HepG2 (cell line): Measurements from ENCODE around the gene PEX19. TPM values are rescaled to one million over a fixed set of nuclear protein-coding genes. Genes with fewer than 3 reads are reported as not detected.

Source experiments
- ARHGAP35 ChIP-seq: sonication (generic); formaldehyde crosslinking; IDR thresholded peaks from 2 replicates; pipeline ENCODE4 v1.9.0; 2022; ENCODE audit warnings: mild to moderate bottlenecking, inconsistent platforms, moderate library complexity, missing genetic modification reagents, borderline replicate concordance
- ATF2 ChIP-seq: sonication (generic); formaldehyde crosslinking; IDR thresholded peaks from 2 replicates; pipeline ENCODE4 v1.4.0; 2020; ENCODE audit warnings: missing genetic modification reagents
- BCL3 ChIP-seq: sonication (generic); formaldehyde crosslinking; IDR thresholded peaks from 2 replicates; pipeline ENCODE4 v1.5.1; 2020; ENCODE audit warnings: mild to moderate bottlenecking, missing genetic modification reagents, moderate library complexity
- FUBP1 ChIP-seq: sonication (generic); formaldehyde crosslinking; IDR thresholded peaks from 2 replicates; pipeline ENCODE4 v1.5.1; 2020; ENCODE audit warnings: missing genetic modification reagents, mild to moderate bottlenecking, borderline replicate concordance
- GATAD2A ChIP-seq: IDR thresholded peaks from 2 replicates; pipeline ENCODE4 v1.6.1; 2016
- HINFP ChIP-seq: sonication (generic); formaldehyde crosslinking; IDR thresholded peaks from 2 replicates; pipeline ENCODE4 v1.4.0; 2020; ENCODE audit warnings: low read depth, mild to moderate bottlenecking, missing genetic modification reagents
- MED13 ChIP-seq: sonication (generic); formaldehyde crosslinking; IDR thresholded peaks from 2 replicates; pipeline ENCODE4 v1.5.0; 2020; ENCODE audit warnings: missing genetic modification reagents
- MTF1 ChIP-seq: sonication (generic); formaldehyde crosslinking; IDR thresholded peaks from 2 replicates; pipeline ENCODE4 v1.5.0; 2020; ENCODE audit warnings: missing genetic modification reagents
- NR1H2 ChIP-seq: sonication (generic); formaldehyde crosslinking; IDR thresholded peaks from 2 replicates; pipeline ENCODE4 v1.8.1; 2022; ENCODE audit warnings: low read depth, missing genetic modification reagents, borderline replicate concordance
- PLRG1 ChIP-seq: fragments of 450-650 bp; conservative IDR thresholded peaks from 2 replicates; pipeline ENCODE4 v1.6.1; 2016
- PTBP1 ChIP-seq: fragments of 200-400 bp; formaldehyde crosslinking; IDR thresholded peaks from 2 replicates; pipeline ENCODE4 v1.6.1; 2018; ENCODE audit warnings: low read length, low read depth; ENCODE audit not compliant: poor library complexity, severe bottlenecking
- RBM22 ChIP-seq: fragments of 200-400 bp; formaldehyde crosslinking; optimal IDR thresholded peaks from 2 replicates; pipeline ENCODE3; 2017; ENCODE audit warnings: mild to moderate bottlenecking, low read length, moderate library complexity
- SP140L ChIP-seq: sonication (generic); formaldehyde crosslinking; IDR thresholded peaks from 2 replicates; pipeline ENCODE4 v1.4.0; 2020; ENCODE audit warnings: missing genetic modification reagents, borderline replicate concordance
- TBL1XR1 ChIP-seq: fragments of 150-350 bp; IDR thresholded peaks from 2 replicates; pipeline ENCODE4 v1.6.1; 2014; ENCODE audit warnings: borderline replicate concordance, low read length; ENCODE audit not compliant: partially characterized antibody
- TBP ChIP-seq: sonication (generic); formaldehyde crosslinking; IDR thresholded peaks from 2 replicates; pipeline ENCODE4 v1.5.0; 2020; ENCODE audit warnings: missing genetic modification reagents
- ZNF121 ChIP-seq: sonication (generic); formaldehyde crosslinking; IDR thresholded peaks from 2 replicates; pipeline ENCODE4 v1.5.0; 2020; ENCODE audit warnings: mild to moderate bottlenecking, missing genetic modification reagents
- ZNF275 ChIP-seq: sonication (generic); formaldehyde crosslinking; IDR thresholded peaks from 2 replicates; pipeline ENCODE4 v1.8.0; 2022; ENCODE audit warnings: missing genetic modification reagents, mild to moderate bottlenecking, inconsistent platforms, borderline replicate concordance
- ZNF292 ChIP-seq: sonication (generic); formaldehyde crosslinking; IDR thresholded peaks from 2 replicates; pipeline ENCODE4 v1.8.1; 2022; ENCODE audit warnings: mild to moderate bottlenecking, low read depth, missing genetic modification reagents, borderline replicate concordance
- ZNF660 ChIP-seq: sonication (generic); formaldehyde crosslinking; IDR thresholded peaks from 2 replicates; pipeline ENCODE4 v1.5.1; 2020; ENCODE audit warnings: mild to moderate bottlenecking, low read depth, missing genetic modification reagents, borderline replicate concordance
- ZNF75D ChIP-seq: sonication (generic); formaldehyde crosslinking; IDR thresholded peaks from 2 replicates; pipeline ENCODE4 v1.8.1; 2023; ENCODE audit warnings: missing genetic modification reagents, mild to moderate bottlenecking, borderline replicate concordance
- ZNF768 ChIP-seq: sonication (generic); formaldehyde crosslinking; IDR thresholded peaks from 2 replicates; pipeline ENCODE4 v1.4.0; 2020; ENCODE audit warnings: missing genetic modification reagents
- ZSCAN25 ChIP-seq: sonication (generic); formaldehyde crosslinking; IDR thresholded peaks from 2 replicates; pipeline ENCODE4 v1.8.0; 2022; ENCODE audit warnings: mild to moderate bottlenecking, missing genetic modification reagents
- polyA plus RNA-seq, 8 experiments: library from polyadenylated mRNA; depleted of rRNA in 3 of 8; stranded (reverse) in 7 of 8; unstranded in 1 of 8; fragments of >200 nt; fragmentation: Illumina TruSeq in 4 of 8; extraction: Trizol in 4 of 8; gene quantifications; 2 replicates each; pipeline versions ENCODE4 v1.2.1 to v1.2.3, GENCODE V29; 2011 to 2016; ENCODE audit warnings: low read depth in 4 of 8, missing spikeins in 1 of 8, mixed read lengths in 1 of 8; ENCODE audit not compliant: insufficient read depth in 1 of 8
- total RNA-seq, 5 experiments: library from RNA; depleted of rRNA; stranded (reverse); fragments of >200 nt; fragmentation: Illumina TruSeq; extraction: Trizol; gene quantifications; 2 replicates each; pipeline ENCODE4 v1.2.3, GENCODE V29; 2016; ENCODE audit warnings: low read depth in 1 of 5

Gene PEX19
- total and polyA plus RNA-seq, 2 of the 13 experiments (the other 11 are each of a cell fraction or from before 2014, with no cell fraction given), result 47.0 to 51.8 TPM

- TF ChIP-seq GATAD2A, result peak; percentile 33; the same call in 1 of the 2 replicates
- TF ChIP-seq NR1H2 (CRISPR knock-in tag), result no peak
- peak; percentile 62 for TF ChIP-seq ATF2
- TF ChIP-seq TBP (CRISPR knock-in tag), result no peak
- no peak for TF ChIP-seq PLRG1
- no peak for TF ChIP-seq MTF1 (CRISPR knock-in tag)
- no peak; the same call in none of the 2 replicates for TF ChIP-seq BCL3 (CRISPR knock-in tag)
- TF ChIP-seq ZSCAN25, result no peak
- peak; percentile 16 for TF ChIP-seq RBM22
- TF ChIP-seq TBL1XR1, result no peak
- TF ChIP-seq SP140L (CRISPR knock-in tag), result no peak
- TF ChIP-seq ZNF660 (CRISPR knock-in tag), result no peak
- TF ChIP-seq ZNF292 (CRISPR knock-in tag), result no peak
- TF ChIP-seq ZNF121 (CRISPR knock-in tag), result peak; percentile 25; the same call in 1 of the 2 replicates
- TF ChIP-seq MED13, result no peak
- TF ChIP-seq ZNF75D, result 0 out of 2 replicates have a peak, but pooled peaks have one; percentile 81
- TF ChIP-seq ARHGAP35 (CRISPR knock-in tag), result no peak; the same call in 1 of the 2 replicates
- no peak for TF ChIP-seq PTBP1
- TF ChIP-seq ZNF275 (CRISPR knock-in tag), result 0 out of 2 replicates have a peak, but pooled peaks have one; percentile 52
- peak; percentile 72; the same call in 1 of the 2 replicates for TF ChIP-seq ZNF768
- TF ChIP-seq HINFP, result no peak
- TF ChIP-seq FUBP1 (CRISPR knock-in tag), result no peak
Measured at GRCh38 chr1:160261893-160262794, 22.8 kb downstream of the PEX19 start, which contains the start of gene DCAF8 (continued).
